Epithelial cell of prostate (primary cell): Measurements from ENCODE around the gene GP1BB.

ENCODE experiments used
- DNase-seq: peaks from one replicate; pipeline ENCODE4 v3.0.0-alpha.2; 2011; ENCODE audit warnings: low read depth, low spot score
- H3K27ac ChIP-seq: fragments of 450-650 bp; 2 replicates; pipeline ENCODE4 v1.5.1; 2017; ENCODE audit warnings: mild to moderate bottlenecking

The GP1BB gene

DNA sequence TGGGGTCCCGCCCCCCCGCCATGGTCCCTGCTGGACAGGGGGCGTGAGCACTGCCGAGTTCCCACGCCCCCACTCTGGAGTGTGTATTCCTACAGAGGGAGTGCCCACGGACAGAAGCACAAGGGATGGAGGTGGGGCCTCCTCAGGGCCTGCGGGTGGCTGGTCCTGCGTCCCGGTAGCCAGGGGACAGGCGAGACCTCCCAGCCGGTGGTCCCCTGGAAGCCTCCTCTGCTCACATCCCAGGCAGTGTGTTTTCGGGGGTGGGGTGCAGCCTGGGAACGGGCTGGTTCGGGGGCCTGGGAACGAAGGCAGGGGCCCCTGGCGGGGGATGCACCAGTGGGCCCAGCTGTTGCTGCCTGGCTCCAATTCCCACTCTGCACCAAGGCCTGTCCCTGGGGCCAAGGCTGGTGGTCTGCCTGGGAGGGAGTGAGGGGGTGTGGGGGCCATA, 16.1 kb downstream of the GP1BB start:
- DNase-seq: no peak
- no peak overlapping the region for H3K27ac ChIP-seq

DNA sequence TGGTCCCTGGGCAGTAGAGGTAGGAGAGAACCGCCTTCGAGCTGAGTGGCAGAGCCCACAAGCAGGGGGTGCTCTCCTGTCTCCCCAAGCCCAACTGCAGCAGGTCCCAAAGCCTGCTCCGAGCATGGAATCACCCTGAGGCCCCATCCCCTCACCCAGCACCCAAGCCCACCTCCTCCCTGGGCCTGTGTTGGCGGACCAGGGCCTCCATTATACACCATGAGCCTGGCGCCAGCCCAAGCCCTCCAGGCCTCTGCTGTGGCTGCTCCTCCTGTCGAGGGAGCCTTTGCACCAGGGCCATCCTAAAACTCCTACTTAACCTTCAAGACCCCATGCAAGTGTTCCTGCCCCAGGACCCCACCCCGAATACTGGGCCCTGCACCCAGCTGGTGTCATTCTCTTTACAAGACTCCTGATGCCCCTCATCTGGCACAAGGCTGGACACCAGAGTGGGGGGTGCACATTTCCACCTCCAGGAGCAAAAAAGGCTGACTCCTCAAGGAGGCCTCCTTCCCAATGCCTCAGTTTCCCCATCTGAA, 16.6 kb downstream of the GP1BB start:
- DNase-seq: no peak
- no peak overlapping the region for H3K27ac ChIP-seq

DNA sequence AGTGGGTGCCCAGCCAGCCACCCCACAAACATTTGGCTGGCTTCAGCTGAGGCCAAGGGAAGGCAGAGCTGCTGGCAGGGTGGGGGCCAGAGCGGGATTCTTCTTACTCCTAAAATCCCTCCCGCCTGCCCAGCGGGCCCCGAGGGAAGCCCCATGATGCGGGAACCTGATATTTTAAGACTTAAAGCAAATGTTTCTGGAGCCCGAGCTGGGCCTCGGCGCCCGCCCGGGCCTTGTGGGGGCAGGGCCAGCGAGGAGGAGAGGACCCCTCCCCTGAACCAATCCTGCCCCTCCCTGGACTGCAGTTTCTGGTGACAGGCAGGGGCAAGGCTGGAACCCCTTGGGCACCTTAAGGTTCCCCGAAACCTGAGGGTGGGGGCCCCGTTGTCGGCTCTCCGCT, 17.2 kb downstream of the GP1BB start:
- H3K27ac ChIP-seq: no peak overlapping the region
- DNase-seq: no peak

DNA sequence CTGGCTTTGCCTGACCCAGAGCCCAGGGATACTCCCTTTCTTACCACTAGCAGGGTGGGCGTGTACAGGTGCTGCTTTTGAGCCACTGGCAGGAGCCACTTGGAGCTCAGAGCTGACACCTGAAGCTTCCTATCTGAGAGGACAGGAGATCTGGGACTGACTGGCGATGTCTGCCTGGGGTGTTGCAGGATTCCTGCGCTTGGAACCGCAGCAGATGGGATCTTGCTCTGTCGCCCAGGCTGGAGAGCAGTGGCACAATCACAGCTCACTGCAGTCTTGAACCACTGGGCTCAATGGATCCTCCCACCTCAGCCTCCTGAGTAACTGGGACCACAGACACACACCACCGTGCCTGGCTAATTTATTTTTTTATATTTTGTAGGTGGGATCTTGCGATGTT, 17.7 kb downstream of the GP1BB start:
- no peak overlapping the region for H3K27ac ChIP-seq

DNA sequence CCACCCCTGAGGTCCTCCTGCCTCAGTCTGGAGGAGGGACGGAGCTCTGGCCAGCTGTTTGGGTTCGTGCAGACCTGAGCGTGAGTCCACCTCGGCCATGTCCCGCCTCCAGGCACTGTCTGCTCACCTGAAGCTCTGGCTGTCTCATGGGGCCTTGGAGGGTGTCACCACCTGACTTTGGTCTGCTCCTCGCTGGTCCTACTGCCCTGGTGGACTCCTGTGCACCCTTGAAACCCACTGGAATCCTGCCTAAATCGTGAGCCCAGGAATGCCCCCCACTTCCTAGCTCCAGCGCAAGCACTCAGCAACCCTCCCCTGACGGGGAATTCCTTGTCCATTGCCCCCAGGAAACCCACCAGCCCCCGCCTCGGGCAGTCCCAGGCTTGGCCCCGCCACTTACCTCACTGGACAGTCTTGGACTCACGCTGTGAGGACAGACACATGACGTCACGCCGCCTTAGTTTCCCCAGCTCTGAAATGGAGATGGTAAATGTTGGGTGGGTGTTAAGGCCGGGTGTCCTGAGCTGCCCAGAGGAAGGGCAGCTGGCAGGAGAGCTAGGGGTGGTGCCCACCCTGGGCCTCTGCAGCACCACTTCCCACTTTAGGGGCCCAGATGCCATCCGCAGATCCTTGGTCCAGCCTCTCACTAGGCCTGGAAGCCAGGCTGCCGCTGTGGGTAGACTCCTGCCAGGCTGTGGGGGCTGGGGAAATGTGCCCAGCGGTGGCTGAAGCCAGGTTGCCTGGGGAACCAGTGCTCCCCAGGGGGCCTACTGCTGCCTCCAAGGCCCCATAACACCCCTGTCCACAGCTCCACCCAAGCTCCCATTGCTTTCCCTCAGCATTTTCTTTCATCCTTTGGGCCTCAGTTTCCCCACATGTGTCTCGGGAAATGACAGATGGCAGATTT, 19.1 kb downstream of the GP1BB start:
- no peak for DNase-seq
- no peak overlapping the region for H3K27ac ChIP-seq

More for the DNA sequence above, 17.7 kb downstream of the GP1BB start:
- DNase-seq: no peak

DNA sequence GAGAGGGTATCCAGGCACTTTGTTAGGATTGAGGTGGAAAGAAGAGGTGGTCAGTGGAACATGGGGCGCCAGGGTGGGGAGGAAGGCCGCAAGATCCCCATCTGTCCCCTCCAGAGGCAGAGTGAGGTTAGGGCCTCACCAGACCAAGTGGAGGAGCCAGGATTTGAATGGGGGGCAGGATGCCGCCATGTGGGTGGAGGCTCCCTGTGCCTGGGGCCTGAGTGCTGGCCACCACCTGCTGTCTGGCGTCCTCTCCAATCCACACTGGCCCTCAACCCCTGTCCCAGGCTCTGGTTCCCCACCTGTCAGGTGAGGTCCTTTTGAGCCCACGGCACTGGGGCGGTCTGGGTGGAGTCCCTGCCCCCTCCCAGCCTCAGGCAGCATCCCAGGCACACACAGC, 19.7 kb downstream of the GP1BB start:
- H3K27ac ChIP-seq: no peak overlapping the region
- DNase-seq: no peak

DNA sequence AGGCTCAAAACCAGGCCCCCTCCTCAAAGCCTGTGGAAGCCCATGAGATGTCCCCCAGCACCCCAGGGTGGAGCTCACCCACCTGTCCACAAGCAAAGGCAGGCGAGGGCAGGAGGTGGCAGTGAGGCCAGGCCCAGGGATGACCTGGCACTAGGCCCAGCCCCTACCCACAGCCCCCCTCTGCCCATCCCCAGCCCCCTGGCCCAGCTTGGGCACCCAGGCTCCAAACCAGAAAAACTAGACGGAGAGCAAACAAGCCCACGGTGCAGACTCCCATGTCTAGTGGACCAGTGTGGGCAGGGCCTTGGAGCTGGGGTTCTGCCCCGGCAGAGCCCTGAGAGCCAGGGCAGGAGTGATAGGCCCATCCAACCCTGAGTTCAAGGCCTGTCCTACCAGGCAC, 20.3 kb downstream of the GP1BB start:
- no peak overlapping the region for H3K27ac ChIP-seq
- DNase-seq: no peak

DNA sequence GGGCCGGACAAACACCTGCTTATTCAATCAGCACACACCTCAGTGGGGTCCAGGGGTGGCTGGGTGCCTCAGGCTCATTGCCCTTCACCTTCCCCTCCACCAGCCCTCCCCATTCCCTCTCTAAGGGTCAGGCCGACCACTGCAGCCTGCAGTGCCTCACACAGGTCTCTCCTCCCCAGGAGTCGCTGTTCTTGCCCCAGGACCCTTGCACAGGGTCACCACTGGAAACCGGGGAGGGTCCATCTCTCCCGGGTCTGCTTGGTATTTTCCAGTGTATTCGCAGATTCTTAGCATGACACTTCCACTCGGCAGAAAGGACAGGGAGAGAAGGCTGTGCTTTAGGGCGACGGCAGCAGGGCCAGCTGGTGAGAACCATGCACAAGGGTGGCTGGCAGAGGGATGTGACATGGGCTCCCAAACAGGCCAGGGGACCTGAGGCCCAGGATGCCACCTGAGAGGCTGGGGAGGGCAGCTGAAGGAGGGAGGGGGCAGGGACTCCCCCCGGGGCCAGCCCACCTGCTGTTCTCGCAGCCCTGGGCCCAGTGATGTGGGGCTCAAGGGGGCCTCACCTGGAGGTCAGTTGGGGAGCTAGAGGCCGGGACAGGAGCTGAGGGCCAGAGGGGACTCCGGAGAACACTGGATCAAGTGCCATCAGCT, 21.1 kb downstream of the GP1BB start:
- DNase-seq: no peak
- H3K27ac ChIP-seq: no peak overlapping the region

DNA sequence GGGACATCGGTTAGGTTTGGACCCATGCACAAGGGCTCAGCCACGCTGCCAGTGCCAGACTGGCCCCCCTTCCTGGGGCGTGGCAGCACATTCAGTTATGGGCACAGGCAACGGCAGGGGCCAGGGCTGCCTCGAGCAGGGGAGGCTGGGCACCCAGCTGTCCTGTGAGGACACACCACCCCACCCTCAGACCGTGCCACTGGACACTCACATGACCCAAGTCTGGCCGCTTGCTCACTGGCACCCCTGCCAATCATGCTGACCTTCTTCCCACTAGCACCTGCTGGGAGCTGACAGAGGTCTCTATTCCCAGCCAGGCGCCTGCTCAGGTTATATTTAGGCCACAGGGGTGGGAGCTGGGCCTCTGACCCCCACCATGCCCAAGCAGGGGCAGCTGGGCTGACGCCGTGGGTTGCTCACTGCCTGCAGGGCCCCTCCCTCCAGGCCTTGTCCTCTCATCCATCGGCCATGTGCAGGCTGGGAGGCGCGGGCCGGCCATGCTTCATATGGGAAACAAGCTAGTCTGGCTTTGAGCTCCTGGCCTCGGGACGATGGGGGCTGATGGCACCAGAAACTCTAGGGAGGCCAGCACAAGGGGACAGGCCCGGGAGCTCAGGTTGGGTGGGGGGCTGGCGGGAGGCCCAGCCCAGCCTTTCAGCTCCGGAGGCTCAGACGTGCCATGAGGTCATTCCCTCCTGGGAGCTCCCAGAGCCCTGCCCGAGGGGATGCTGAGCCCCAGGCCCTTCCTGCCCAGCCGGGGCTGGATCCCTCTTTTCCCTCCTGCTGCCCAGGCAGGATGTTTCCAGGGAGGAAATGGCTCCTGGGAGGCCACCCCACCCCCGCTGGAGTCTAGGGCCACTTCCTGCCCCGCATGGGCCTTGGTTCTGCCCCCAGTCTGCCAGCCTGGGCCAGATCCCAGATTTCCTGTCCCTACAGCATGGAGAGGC, 22.1 kb downstream of the GP1BB start:
- no peak for DNase-seq
- no peak overlapping the region for H3K27ac ChIP-seq

DNA sequence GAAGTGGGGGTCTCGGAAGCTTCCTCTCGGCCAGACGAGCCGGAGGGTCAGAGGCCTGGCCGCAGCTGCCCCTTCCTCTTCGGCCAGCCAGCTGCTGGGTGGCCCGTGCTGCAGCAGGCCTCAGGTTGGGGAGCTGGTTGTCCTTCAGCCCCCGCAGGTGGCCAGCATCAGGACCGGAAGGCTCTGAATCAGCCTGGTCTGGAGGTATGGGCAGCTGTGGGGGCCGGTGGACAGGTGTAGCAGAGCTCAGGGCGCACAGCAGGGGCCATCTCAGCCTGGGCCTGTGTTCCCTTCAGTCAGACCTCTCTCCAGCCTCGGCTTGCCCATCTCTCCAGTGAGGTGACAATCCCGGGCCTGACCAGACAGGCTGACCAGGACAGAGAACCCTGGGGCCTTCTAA, 23.4 kb downstream of the GP1BB start:
- no peak for DNase-seq
- no peak overlapping the region for H3K27ac ChIP-seq

DNA sequence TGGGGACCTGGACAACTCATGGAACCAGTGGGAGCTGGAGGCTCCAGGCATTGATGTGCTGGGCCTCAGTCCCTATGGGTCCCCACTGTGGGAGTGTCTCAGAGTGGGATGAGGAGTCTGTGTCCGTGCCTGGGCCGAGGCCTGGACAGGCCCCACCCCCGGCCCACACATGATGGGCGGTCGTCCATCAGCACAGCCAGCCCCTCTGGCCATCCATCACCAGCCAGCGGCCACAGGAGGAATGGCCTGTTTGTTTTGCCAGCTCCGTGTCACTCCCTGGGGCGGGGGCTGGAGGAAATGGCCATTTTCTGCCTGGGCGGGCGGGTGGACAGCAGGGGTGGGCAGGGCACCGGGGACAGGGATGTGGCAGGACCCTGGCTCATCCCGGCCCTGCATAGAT, 24.2 kb downstream of the GP1BB start:
- no peak for DNase-seq

DNA sequence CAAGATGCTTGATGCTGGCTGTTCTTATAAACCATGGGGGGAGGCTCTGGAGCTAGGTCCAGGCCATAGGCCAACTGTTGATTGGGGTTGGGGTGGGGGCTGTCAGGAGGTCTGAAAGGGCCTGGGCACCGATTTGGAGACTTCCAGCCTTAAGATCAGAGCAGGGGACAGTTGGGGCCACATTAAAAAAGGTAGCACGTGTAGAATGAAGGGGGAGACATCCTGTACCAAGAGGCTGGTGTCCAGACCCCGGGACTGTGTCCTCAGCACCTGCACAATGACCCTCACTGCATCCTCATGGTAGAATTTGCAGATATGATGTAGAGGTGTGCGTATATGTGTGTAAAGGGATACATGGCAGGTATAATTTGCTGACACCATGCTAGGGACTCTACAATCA, 24.8 kb downstream of the GP1BB start:
- no peak overlapping the region for H3K27ac ChIP-seq
- DNase-seq: no peak

More for the DNA sequence above, 24.2 kb downstream of the GP1BB start:
- no peak overlapping the region for H3K27ac ChIP-seq

DNA sequence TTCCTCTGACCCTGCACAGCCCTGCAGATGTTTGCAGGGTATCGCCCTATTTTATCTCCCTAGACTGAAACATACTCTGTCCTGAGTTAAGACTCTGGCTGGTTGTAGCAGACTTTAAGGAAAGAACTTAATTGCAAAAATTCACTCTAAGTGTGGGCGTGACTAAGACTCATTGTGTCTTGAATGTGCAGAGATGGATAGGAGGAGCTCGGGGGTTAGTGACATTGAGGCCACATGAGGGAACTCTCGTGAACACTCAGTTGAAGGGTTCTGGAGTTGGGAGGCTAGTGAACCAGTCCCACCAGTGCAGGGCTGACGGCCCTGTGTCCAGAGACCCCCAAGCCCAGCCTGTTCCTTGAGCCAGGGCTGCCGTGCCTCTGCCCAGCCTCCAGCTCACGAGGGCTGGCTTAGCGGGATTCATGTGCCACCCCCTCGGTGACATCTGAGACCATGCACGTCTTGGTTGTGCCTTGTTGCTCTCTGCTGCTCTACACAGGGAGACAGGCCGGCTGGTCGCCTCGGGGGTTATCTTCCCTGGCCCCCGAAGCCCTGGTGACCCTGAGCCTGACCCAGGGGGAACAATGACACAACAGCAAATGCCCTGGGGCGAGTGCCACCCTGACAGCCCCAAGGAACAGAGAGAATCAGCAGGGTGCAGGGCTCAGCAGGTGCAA, 25.8 kb downstream of the GP1BB start:
- H3K27ac ChIP-seq: no peak overlapping the region
- DNase-seq: no peak

DNA sequence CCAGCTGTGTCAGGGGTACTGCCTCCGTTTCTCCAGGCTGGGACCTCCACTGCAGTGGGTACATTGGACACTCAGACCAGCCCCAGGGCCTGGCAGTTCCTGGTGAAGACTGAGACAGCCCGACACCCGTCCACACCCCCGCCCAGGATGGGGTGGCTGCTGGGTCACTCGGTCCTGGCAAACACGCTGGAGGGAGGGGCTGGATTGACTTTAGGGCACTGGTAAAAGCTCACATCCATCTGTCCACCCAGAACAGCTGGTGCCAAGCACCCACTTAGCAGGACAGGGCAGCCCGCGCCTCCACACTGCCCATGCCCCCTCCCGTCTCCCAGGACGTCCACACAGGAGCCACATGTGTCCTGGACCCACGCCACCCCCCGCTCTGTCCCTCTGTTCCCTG, 26.5 kb downstream of the GP1BB start:
- H3K27ac ChIP-seq: no peak overlapping the region
- no peak for DNase-seq

DNA sequence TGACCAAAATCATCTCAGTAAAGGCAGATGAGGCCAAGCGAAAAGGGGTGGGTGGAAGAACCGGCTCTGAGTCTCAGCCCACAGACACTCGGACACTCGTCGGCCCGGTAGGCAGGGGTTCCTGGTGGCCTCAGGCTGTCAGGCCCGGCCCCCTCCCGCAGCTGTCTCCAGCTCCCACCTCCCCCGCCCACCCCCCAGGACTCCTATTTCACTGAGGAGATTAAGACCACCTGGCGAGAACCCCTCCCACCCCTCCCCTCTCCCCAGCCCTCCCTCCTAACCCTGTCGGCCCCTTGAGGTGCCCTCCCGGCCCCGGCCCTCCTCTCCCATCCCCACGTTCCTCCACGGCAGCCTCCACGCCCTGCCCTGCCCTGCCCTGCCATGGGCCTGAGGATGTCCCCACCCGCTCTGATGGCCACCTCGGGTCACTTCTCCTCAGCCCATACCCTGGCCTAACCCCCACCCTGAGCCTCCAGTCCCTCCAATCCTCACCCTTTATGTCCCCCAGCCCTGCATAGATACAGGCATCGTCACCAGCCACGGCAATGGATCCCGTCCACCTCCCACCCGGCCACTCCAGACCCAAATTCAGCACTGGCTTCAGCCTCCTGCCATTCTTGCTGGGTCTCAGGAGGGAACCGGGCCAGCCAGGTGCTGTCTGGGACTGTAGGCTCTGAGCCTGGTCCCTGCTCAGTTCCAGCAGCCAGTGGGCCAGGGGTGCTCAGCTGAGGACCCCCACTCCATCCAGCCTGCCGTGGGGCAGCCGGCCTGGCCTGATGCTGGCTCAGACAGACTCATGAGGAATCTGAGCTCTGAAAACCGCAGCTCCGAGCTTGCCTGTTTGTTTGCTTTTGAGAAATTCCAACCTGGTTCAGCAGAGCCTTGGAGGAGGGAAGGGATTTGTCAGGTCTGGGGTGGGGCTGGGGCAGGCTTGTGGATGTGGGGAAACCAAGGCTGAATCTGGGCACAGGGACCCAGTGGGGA, 27.5 kb downstream of the GP1BB start:
- H3K27ac ChIP-seq: no peak overlapping the region
- no peak for DNase-seq

DNA sequence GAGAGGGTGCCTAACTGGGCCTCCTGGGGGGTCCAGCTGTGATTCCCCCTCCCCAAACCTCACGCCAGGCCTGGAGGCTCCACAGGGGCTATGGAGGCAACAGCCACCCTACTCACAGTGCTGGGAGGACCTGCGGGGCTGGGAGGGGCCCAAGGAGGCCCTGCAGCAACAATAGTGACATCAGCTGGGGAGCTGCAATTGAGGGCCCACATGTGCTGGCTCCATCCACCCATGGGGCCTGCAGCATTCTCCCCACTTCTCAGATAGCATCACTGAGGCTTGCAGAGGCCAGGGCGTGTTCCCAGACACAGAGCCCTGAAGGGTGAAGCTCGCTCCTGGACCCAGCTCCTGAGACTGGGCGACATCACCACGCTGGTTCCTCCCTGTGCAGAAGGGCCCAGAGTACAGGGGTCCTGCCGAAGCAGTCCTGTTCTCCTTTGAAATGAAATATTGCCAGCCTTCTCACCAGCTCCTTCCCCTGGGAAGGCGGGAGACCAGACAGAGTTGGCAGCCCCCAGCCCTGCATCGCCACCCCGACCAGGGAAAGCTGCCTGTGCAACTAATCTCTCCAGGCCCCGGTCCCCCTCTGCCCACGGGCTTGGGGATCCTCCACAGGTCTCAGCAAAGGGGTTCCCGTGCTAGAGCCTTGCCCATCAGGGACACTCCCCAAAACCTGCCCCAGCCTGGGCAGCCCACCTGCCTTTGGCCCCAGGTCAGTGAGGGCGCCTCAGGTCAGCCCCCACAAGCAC, 28.3 kb downstream of the GP1BB start:
- DNase-seq: no peak

DNA sequence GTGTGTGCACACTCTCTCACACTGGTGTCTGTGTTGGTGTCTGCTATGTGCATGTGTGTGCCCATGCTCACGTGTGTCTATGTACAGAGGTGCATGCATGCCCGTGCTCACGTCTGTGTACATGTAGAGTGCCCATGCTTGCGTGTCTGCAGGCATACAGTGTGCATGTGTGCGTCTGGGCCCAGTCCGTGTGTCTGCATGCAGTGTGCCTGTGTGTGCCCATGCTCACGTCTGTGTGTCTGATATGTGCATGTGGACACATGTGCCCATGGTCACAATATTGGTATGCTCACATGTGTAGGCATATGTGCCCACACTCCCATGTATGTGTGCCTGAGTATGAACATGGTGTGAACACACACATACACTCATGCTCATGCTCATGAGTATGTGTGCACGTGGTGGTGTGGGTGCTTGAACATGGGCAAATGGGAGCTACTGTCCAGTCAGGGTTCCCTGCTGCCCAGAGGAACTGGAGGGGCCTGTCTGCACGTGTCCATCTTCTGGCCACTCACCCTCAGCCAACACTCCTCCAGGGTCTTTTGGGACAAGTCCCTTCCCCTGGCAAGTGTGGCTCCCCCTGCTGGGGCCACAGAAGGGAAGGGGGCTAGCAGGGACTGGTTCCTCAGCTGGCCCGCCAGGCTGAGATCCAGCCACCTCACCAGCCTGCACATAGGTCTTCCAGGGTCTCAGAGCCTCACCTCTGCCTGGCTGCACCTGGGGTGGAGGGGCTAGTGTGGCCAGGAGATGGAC, 29.9 kb downstream of the GP1BB start:
- H3K27ac ChIP-seq: no peak overlapping the region
- no peak for DNase-seq

More for the DNA sequence above, 28.3 kb downstream of the GP1BB start:
- no peak overlapping the region for H3K27ac ChIP-seq
